Glutamatergic neuron (in vitro differentiated cells): Measurements from ENCODE around the gene VSIG10L. TPM values are rescaled to one million over a fixed set of nuclear protein-coding genes. Genes with fewer than 3 reads are reported as not detected.
A peak's percentile ranks its signal among the peaks of the same experiment; 100 is the strongest.

Experiments used
- DNase-seq: peaks from one replicate; pipeline ENCODE4 v3.0.0; 2022
- H3K27ac Mint-ChIP-seq: one replicate; pipeline ENCODE4 v1.8.0; 2020; ENCODE audit warnings: mild to moderate bottlenecking, mixed read lengths, inconsistent platforms; ENCODE audit not compliant: unreplicated experiment
- H3K27me3 Mint-ChIP-seq: one replicate; pipeline ENCODE4 v1.8.0; 2020; ENCODE audit warnings: mild to moderate bottlenecking, moderate library complexity, mixed read lengths, inconsistent platforms; ENCODE audit not compliant: unreplicated experiment
- H3K36me3 Mint-ChIP-seq: one replicate; pipeline ENCODE4 v1.8.0; 2020; ENCODE audit warnings: mild to moderate bottlenecking, mixed read lengths, inconsistent platforms; ENCODE audit not compliant: unreplicated experiment
- H3K4me1 Mint-ChIP-seq: one replicate; pipeline ENCODE4 v1.8.0; 2020; ENCODE audit warnings: mild to moderate bottlenecking, low read depth, mixed read lengths, inconsistent platforms; ENCODE audit not compliant: unreplicated experiment
- H3K4me3 Mint-ChIP-seq: one replicate; pipeline ENCODE4 v1.8.0; 2020; ENCODE audit warnings: mild to moderate bottlenecking, mixed read lengths, inconsistent platforms; ENCODE audit not compliant: unreplicated experiment
- H3K9me3 Mint-ChIP-seq: one replicate; pipeline ENCODE4 v1.8.0; 2020; ENCODE audit warnings: mild to moderate bottlenecking, moderate library complexity, mixed read lengths, inconsistent platforms; ENCODE audit not compliant: unreplicated experiment
- CTCF ChIP-seq: fragments of 200-600 bp; sonication (generic); IDR thresholded peaks from one replicate; pipeline ENCODE4 v1.5.0; 2021; ENCODE audit not compliant: partially characterized antibody, unreplicated experiment
- total RNA-seq: library from RNA; stranded (reverse); fragmentation: NEBNext Ultra II Directional; extraction: Animal tissue kit (Norgen Biotek cat#: 25700); gene quantifications from one replicate; pipeline ENCODE4 v1.2.1, GENCODE V29; 2021; ENCODE audit not compliant: unreplicated experiment

The VSIG10L gene
- total RNA-seq, 1 donor from 2014 or later, result 3.5 TPM

- peaks cover 22% of the 10 kb centered on the region for H3K9me3 Mint-ChIP-seq
- no peak for TF ChIP-seq CTCF
- peaks cover 5% of the 10 kb centered on the region for H3K4me1 Mint-ChIP-seq
- DNase-seq, result peak; percentile 99
- peaks cover 15% of the 10 kb centered on the region for H3K27me3 Mint-ChIP-seq
- H3K27ac Mint-ChIP-seq, result peak overlapping the region; percentile 96
- no peaks in the 10 kb centered on the region for H3K36me3 Mint-ChIP-seq
- H3K4me3 Mint-ChIP-seq, result peak overlapping the region; percentile 97
Measured at GRCh38 chr19:51367565-51368365, 25.8 kb upstream of the VSIG10L start.

GRCh38 chr19:51367255-51367564 is 25.3 kb upstream of the VSIG10L start:
- no peak for TF ChIP-seq CTCF
- Mint-ChIP-seq H3K27me3 (peaks cover 12% of the 10 kb centered on the region), H3K9me3 (peaks cover 22% of the 10 kb centered on the region), H3K4me3 (peak overlapping the region; percentile 97), H3K27ac (peak overlapping the region; percentile 96), H3K4me1 (peaks cover 5% of the 10 kb centered on the region), H3K36me3 (no peaks in the 10 kb centered on the region)
- no peak for DNase-seq

GRCh38 chr19:51366389-51367254 is 24.7 kb upstream of the VSIG10L start:
- peak; percentile 96 for DNase-seq
- Mint-ChIP-seq H3K4me1 (peaks cover 5% of the 10 kb centered on the region), H3K9me3 (peaks cover 22% of the 10 kb centered on the region), H3K27me3 (peaks cover 12% of the 10 kb centered on the region), H3K36me3 (no peaks in the 10 kb centered on the region), H3K27ac (peak overlapping the region; percentile 96), H3K4me3 (peak overlapping the region; percentile 97)
- TF ChIP-seq CTCF, result no peak

- Mint-ChIP-seq H3K4me1 (peaks cover 5% of the 10 kb centered on the region), H3K27ac (peak within 1 kb of the TSS; percentile 96), H3K4me3 (peak within 1 kb of the TSS; percentile 97), H3K9me3 (peaks cover 22% of the 10 kb centered on the region), H3K27me3 (peaks cover 12% of the 10 kb centered on the region), H3K36me3 (no peaks in the 10 kb centered on the region)
- DNase-seq, result no peak
- TF ChIP-seq CTCF, result no peak
Measured at GRCh38 chr19:51365965-51366388, 24.0 kb upstream of the VSIG10L start, which contains the start of gene ETFB. ETFB (minus strand) TSS chr19:51366388; CDS start chr19:51366326, 62 bp downstream.
